Ecto neural progenitor cell (in vitro differentiated cells): Measurements from ENCODE around the gene NPVF.
A peak's percentile ranks its signal among the peaks of the same experiment; 100 is the strongest.

Experiments used
- DNase-seq: peaks from one replicate; pipeline ENCODE4 v3.0.0-alpha.2; 2018; ENCODE audit warnings: low spot score

NPVF gene

GRCh38 chr7:25228386-25228785 is at the start of gene NPVF:
NPVF (minus strand) TSS chr7:25228486; CDS start chr7:25228439, 47 bp downstream.
- DNase-seq = no peak

- DNase-seq = no peak
Measured at GRCh38 chr7:25272265-25272664, 44.0 kb upstream of the NPVF start.

GRCh38 chr7:25263337-25263736 is 35.1 kb upstream of the NPVF start:
- DNase-seq = no peak

- no peak for DNase-seq
Measured at GRCh38 chr7:25262586-25262985, 34.3 kb upstream of the NPVF start.

- DNase-seq = no peak
Measured at GRCh38 chr7:25261545-25262140, 33.4 kb upstream of the NPVF start.

- DNase-seq = no peak
Measured at GRCh38 chr7:25260862-25261494, 32.7 kb upstream of the NPVF start.

GRCh38 chr7:25259487-25260243 is 31.4 kb upstream of the NPVF start:
- peak; percentile 74 for DNase-seq

- DNase-seq = no peak
Measured at GRCh38 chr7:25256333-25256819, 28.1 kb upstream of the NPVF start.

GRCh38 chr7:25255611-25256332 is 27.5 kb upstream of the NPVF start:
- DNase-seq = no peak

- no peak for DNase-seq
Measured at GRCh38 chr7:25254604-25255003, 26.3 kb upstream of the NPVF start.

- no peak for DNase-seq
Measured at GRCh38 chr7:25253714-25254113, 25.4 kb upstream of the NPVF start.

- DNase-seq = no peak
Measured at GRCh38 chr7:25250386-25250785, 22.1 kb upstream of the NPVF start.

- DNase-seq = no peak
Measured at GRCh38 chr7:25249772-25250171, 21.5 kb upstream of the NPVF start.

GRCh38 chr7:25246306-25246705 is 18.0 kb upstream of the NPVF start:
- no peak for DNase-seq

- DNase-seq = no peak
Measured at GRCh38 chr7:25244254-25245033, 16.2 kb upstream of the NPVF start.

GRCh38 chr7:25242678-25243077 is 14.4 kb upstream of the NPVF start:
- no peak for DNase-seq

- DNase-seq = no peak
Measured at GRCh38 chr7:25240896-25241295, 12.6 kb upstream of the NPVF start.

GRCh38 chr7:25240340-25240739 is 12.1 kb upstream of the NPVF start:
- DNase-seq = no peak

GRCh38 chr7:25239888-25240287 is 11.6 kb upstream of the NPVF start:
- DNase-seq = no peak

- DNase-seq = no peak
Measured at GRCh38 chr7:25238066-25238725, 9.9 kb upstream of the NPVF start.

- no peak for DNase-seq
Measured at GRCh38 chr7:25235471-25235870, 7.2 kb upstream of the NPVF start.
